Measurements from ENCODE around the gene CDC37.
"Not testable (repeated sequence)": the region's sequence is repeated elsewhere in the genome, so short reads cannot be mapped to it uniquely, and the experiment has no call there.

Gene CDC37

GRCh38 chr19:10374931-10375330, 28.4 kb downstream of the CDC37 start:
- Histone ChIP-seq H3K27ac (replicated peaks; ENCODE audit: low read length) (no peak overlapping the region), H3K18ac (ENCODE audit: low read length) (no peak overlapping the region), H3K23ac (ENCODE audit: low read depth, low read length, poor library complexity) (no peak overlapping the region)

DNA sequence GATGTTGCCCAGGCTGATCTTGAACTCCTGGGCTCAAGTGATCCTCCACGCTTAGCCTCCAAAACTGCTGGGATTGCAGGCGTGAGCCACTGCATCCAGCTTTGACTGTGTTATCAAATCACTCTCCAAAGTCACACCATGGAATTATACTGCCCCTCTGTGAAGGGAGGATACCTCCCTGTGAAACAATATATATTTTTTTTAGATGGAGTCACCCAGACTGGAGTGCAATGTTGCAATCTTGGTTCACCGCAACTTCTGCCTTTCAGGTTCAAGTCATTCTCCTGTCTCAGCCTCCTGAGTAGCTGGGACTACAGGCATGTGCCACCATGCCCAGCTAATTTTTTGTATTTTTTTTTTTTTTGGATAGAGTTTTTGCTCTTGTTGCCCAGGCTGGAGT, 30.7 kb downstream of the CDC37 start:
- Histone ChIP-seq H3K9ac (ENCODE audit: low read depth, low read length, poor library complexity) (no peak overlapping the region), H3K27ac (replicated peaks; ENCODE audit: low read length) (no peak overlapping the region), H3K36me3 (replicated peaks in 1 of 2; ENCODE audit: control insufficient read depth in 2 of 2, insufficient read depth in 2 of 2, low read length in 2 of 2) (peaks cover 8 to 43% of the 10 kb centered on the region in 2 donors), H2BK120ac (ENCODE audit: low read depth, low read length) (no peak overlapping the region), H2BK12ac (ENCODE audit: low read length) (no peak overlapping the region), H3K27me3 (ENCODE audit: control insufficient read depth in 3 of 3, insufficient read depth in 3 of 3, low read depth in 1 of 3, low read length in 3 of 3) (no peaks in the 10 kb centered on the region), H3K14ac (ENCODE audit: low read length) (no peak overlapping the region), H3K4me2 (ENCODE audit: insufficient read depth, low read length, poor library complexity, severe bottlenecking) (no peak overlapping the region), H2BK15ac (ENCODE audit: low read length) (no peak overlapping the region), H3K4me3 (ENCODE audit: low read length in 2 of 2) (no peak overlapping the region), H2AFZ (ENCODE audit: low read length) (no peak overlapping the region), H2BK5ac (ENCODE audit: low read length) (no peak overlapping the region), H3K18ac (ENCODE audit: low read length) (no peak overlapping the region), H4K91ac (ENCODE audit: low read depth, low read length, poor library complexity) (no peak overlapping the region), H3K23ac (ENCODE audit: low read depth, low read length, poor library complexity) (no peak overlapping the region), H2AK5ac (ENCODE audit: low read depth, low read length) (no peak overlapping the region), H4K8ac (ENCODE audit: low read depth, low read length) (no peak overlapping the region), H3K79me1 (ENCODE audit: low read depth, low read length) (no peaks in the 10 kb centered on the region), H3K4ac (ENCODE audit: low read length) (no peak overlapping the region), H3K9me3 (replicated peaks in 1 of 2; ENCODE audit: control insufficient read depth in 2 of 2, insufficient read depth in 1 of 2, low read depth in 1 of 2, low read length in 2 of 2) (no peaks in the 10 kb centered on the region), H3K4me1 (ENCODE audit: control insufficient read depth in 2 of 2, insufficient read depth in 1 of 2, low read depth in 1 of 2, low read length in 2 of 2) (no peaks in the 10 kb centered on the region)
- no peak for DNase-seq (ENCODE audit: low spot score)
- no CpG with 5 or more reads among the region's 3 CpGs for WGBS, 2 donors (ENCODE audit: extremely low coverage in 2 of 2, insufficient read length in 2 of 2, insufficient replicate concordance in 1 of 2)

More at GRCh38 chr19:10374931-10375330, 28.4 kb downstream of the CDC37 start:
- no peak overlapping the region for H2BK5ac ChIP-seq (ENCODE audit: low read length)
- H3K4me1 ChIP-seq (ENCODE audit: control insufficient read depth in 2 of 2, insufficient read depth in 1 of 2, low read depth in 1 of 2, low read length in 2 of 2) = peaks cover 0 to 3% of the 10 kb centered on the region in 2 donors
- H2BK15ac ChIP-seq (ENCODE audit: low read length) = no peak overlapping the region
- no peak overlapping the region for H3K4ac ChIP-seq (ENCODE audit: low read length)
- H3K4me3 ChIP-seq (ENCODE audit: low read length in 2 of 2) = no peak overlapping the region
- H2BK12ac ChIP-seq (ENCODE audit: low read length) = no peak overlapping the region
- no CpG with 5 or more reads among the region's 5 CpGs for WGBS, 2 donors (ENCODE audit: extremely low coverage in 2 of 2, insufficient read length in 2 of 2, insufficient replicate concordance in 1 of 2)
- no peak overlapping the region for H2AFZ ChIP-seq (ENCODE audit: low read length)
- no peak for DNase-seq (ENCODE audit: low spot score)
- peaks cover 2% of the 10 kb centered on the region for H3K79me1 ChIP-seq (ENCODE audit: low read depth, low read length)
- no peak overlapping the region for H3K4me2 ChIP-seq (ENCODE audit: insufficient read depth, low read length, poor library complexity, severe bottlenecking)
- H2BK120ac ChIP-seq (ENCODE audit: low read depth, low read length) = no peak overlapping the region
- no peaks in the 10 kb centered on the region for H3K9me3 ChIP-seq (replicated peaks in 1 of 2; ENCODE audit: control insufficient read depth in 2 of 2, insufficient read depth in 1 of 2, low read depth in 1 of 2, low read length in 2 of 2)
- H2AK5ac ChIP-seq (ENCODE audit: low read depth, low read length) = no peak overlapping the region
- no peak overlapping the region for H4K91ac ChIP-seq (ENCODE audit: low read depth, low read length, poor library complexity)
- H3K14ac ChIP-seq (ENCODE audit: low read length) = no peak overlapping the region
- peaks cover 4 to 33% of the 10 kb centered on the region in 2 donors for H3K36me3 ChIP-seq (replicated peaks in 1 of 2; ENCODE audit: control insufficient read depth in 2 of 2, insufficient read depth in 2 of 2, low read length in 2 of 2)
- no peak overlapping the region for H3K9ac ChIP-seq (ENCODE audit: low read depth, low read length, poor library complexity)
- H4K8ac ChIP-seq (ENCODE audit: low read depth, low read length) = no peak overlapping the region
- H3K27me3 ChIP-seq (ENCODE audit: control insufficient read depth in 3 of 3, insufficient read depth in 3 of 3, low read depth in 1 of 3, low read length in 3 of 3) = no peaks in the 10 kb centered on the region

GRCh38 chr19:10368101-10368803, 35.1 kb downstream of the CDC37 start:
- no peak overlapping the region for H2BK120ac ChIP-seq (ENCODE audit: low read depth, low read length)
- no peaks in the 10 kb centered on the region for H3K27me3 ChIP-seq (ENCODE audit: control insufficient read depth in 3 of 3, insufficient read depth in 3 of 3, low read depth in 1 of 3, low read length in 3 of 3)
- no peak overlapping the region for H2AK5ac ChIP-seq (ENCODE audit: low read depth, low read length)
- H3K23ac ChIP-seq (ENCODE audit: low read depth, low read length, poor library complexity) = no peak overlapping the region
- H3K9ac ChIP-seq (ENCODE audit: low read depth, low read length, poor library complexity) = no peak overlapping the region
- no peak overlapping the region for H2AFZ ChIP-seq (ENCODE audit: low read length)
- H3K79me1 ChIP-seq (ENCODE audit: low read depth, low read length) = peaks cover 3% of the 10 kb centered on the region
- DNase-seq (ENCODE audit: low spot score) = no peak
- H2BK5ac ChIP-seq (ENCODE audit: low read length) = no peak overlapping the region
- no peak overlapping the region for H3K18ac ChIP-seq (ENCODE audit: low read length)
- no peak overlapping the region for H3K4me3 ChIP-seq (ENCODE audit: low read length in 2 of 2)
- no peak overlapping the region for H3K4me2 ChIP-seq (ENCODE audit: insufficient read depth, low read length, poor library complexity, severe bottlenecking)
- H3K9me3 ChIP-seq (replicated peaks in 1 of 2; ENCODE audit: control insufficient read depth in 2 of 2, insufficient read depth in 1 of 2, low read depth in 1 of 2, low read length in 2 of 2) = no peaks in the 10 kb centered on the region
- H3K14ac ChIP-seq (ENCODE audit: low read length) = no peak overlapping the region
- H4K91ac ChIP-seq (ENCODE audit: low read depth, low read length, poor library complexity) = no peak overlapping the region
- no peak overlapping the region for H3K27ac ChIP-seq (replicated peaks; ENCODE audit: low read length)
- H2BK15ac ChIP-seq (ENCODE audit: low read length) = no peak overlapping the region
- no CpG with 5 or more reads among the region's 15 CpGs for WGBS, 2 donors (ENCODE audit: extremely low coverage in 2 of 2, insufficient read length in 2 of 2, insufficient replicate concordance in 1 of 2)
- no peak overlapping the region for H2BK12ac ChIP-seq (ENCODE audit: low read length)
- peaks cover 35 to 65% of the 10 kb centered on the region in 2 donors for H3K36me3 ChIP-seq (replicated peaks in 1 of 2; ENCODE audit: control insufficient read depth in 2 of 2, insufficient read depth in 2 of 2, low read length in 2 of 2)
- no peaks in the 10 kb centered on the region for H3K4me1 ChIP-seq (ENCODE audit: control insufficient read depth in 2 of 2, insufficient read depth in 1 of 2, low read depth in 1 of 2, low read length in 2 of 2)
- no peak overlapping the region for H3K4ac ChIP-seq (ENCODE audit: low read length)
- no peak overlapping the region for H4K8ac ChIP-seq (ENCODE audit: low read depth, low read length)

DNA sequence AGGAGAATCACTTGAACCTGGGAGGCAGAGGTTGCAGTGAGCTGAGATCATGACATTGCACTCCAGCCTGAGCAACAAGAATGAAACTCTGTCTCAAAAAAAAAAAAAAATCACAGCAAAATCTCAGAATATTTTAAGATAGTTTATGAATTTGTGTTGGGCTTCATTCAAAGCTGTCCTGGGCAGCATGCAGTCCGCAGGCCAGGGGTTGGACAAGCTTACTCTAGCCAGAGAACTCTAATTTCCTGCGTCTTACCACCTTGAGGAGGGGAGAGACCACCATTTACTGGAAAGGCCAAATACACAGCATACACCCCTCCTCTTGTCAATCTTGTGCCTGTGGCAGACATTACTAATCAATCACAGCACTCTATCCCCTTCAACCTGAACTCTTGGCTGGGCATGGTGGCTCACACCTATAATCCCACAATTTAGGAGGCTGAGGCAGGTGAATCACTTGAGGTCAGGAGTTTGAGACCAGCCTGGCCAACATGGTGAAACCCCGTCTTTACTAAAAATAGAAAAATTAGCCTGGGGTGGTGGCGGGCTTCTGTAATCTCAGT, 36.3 kb downstream of the CDC37 start:
- H2BK120ac ChIP-seq (ENCODE audit: low read depth, low read length); H3K27ac ChIP-seq (replicated peaks; ENCODE audit: low read length); H3K79me1 ChIP-seq (ENCODE audit: low read depth, low read length); H3K4me3 ChIP-seq (ENCODE audit: low read length in 2 of 2); DNase-seq (ENCODE audit: low spot score); H4K8ac ChIP-seq (ENCODE audit: low read depth, low read length); H2BK5ac ChIP-seq (ENCODE audit: low read length); H3K27me3 ChIP-seq (ENCODE audit: control insufficient read depth in 3 of 3, insufficient read depth in 3 of 3, low read depth in 1 of 3, low read length in 3 of 3); H2BK12ac ChIP-seq (ENCODE audit: low read length); H4K91ac ChIP-seq (ENCODE audit: low read depth, low read length, poor library complexity); H3K14ac ChIP-seq (ENCODE audit: low read length); H3K9ac ChIP-seq (ENCODE audit: low read depth, low read length, poor library complexity); H2BK15ac ChIP-seq (ENCODE audit: low read length); H3K18ac ChIP-seq (ENCODE audit: low read length); H3K4me2 ChIP-seq (ENCODE audit: insufficient read depth, low read length, poor library complexity, severe bottlenecking); H3K4ac ChIP-seq (ENCODE audit: low read length); H2AK5ac ChIP-seq (ENCODE audit: low read depth, low read length); H2AFZ ChIP-seq (ENCODE audit: low read length); H3K4me1 ChIP-seq (ENCODE audit: control insufficient read depth in 2 of 2, insufficient read depth in 1 of 2, low read depth in 1 of 2, low read length in 2 of 2); H3K9me3 ChIP-seq (replicated peaks in 1 of 2; ENCODE audit: control insufficient read depth in 2 of 2, insufficient read depth in 1 of 2, low read depth in 1 of 2, low read length in 2 of 2); H3K23ac ChIP-seq (ENCODE audit: low read depth, low read length, poor library complexity): not testable (repeated sequence)
- peaks cover 35 to 71% of the 10 kb centered on the region in 2 donors for H3K36me3 ChIP-seq (replicated peaks in 1 of 2; ENCODE audit: control insufficient read depth in 2 of 2, insufficient read depth in 2 of 2, low read length in 2 of 2)
- no CpG with 5 or more reads among the region's 4 CpGs for WGBS, 2 donors (ENCODE audit: extremely low coverage in 2 of 2, insufficient read length in 2 of 2, insufficient replicate concordance in 1 of 2)

Measured in neuronal stem cell (in vitro differentiated cells).